AG04450 (cell line): ENCODE data around the gene CLEC3B. TPM values are rescaled to one million over a fixed set of nuclear protein-coding genes. Genes with fewer than 3 reads are reported as not detected.
A peak's percentile ranks its signal among the peaks of the same experiment; 100 is the strongest.

Experiments used
- CTCF ChIA-PET: fragments of 300-600, 350-600 bp; formaldehyde crosslinking; extraction: SDS; loops from one replicate; lab custom pipeline; 2022; ENCODE audit warnings: antibody characterized with exemption, inconsistent platforms; lab: Charles Lee
- POLR2A ChIA-PET: fragments of 350-600 bp; formaldehyde crosslinking; extraction: SDS; loops from one replicate; lab custom pipeline; 2021; ENCODE audit warnings: antibody characterized with exemption, inconsistent platforms; lab: Yijun Ruan, JAX
- DNase-seq: peaks from one replicate; pipeline ENCODE4 v3.0.0-alpha.2; 2011; ENCODE audit warnings: low read depth, low spot score
- H3K27ac ChIP-seq: one replicate; pipeline ENCODE4 v1.5.1; 2012; ENCODE audit warnings: low read depth, low read length, control low read depth
- H3K27me3 ChIP-seq: one replicate; pipeline ENCODE4 v1.6.0; 2012; ENCODE audit warnings: low read length; ENCODE audit not compliant: control insufficient read depth, insufficient read depth
- H3K4me3 ChIP-seq: 2 replicates; pipeline ENCODE4 v1.5.1; 2011; ENCODE audit warnings: mild to moderate bottlenecking, low read depth, low read length, control low read depth
- H3K9me3 ChIP-seq: 2 replicates; pipeline ENCODE4 v1.5.1; 2012; ENCODE audit warnings: low read length; ENCODE audit not compliant: control insufficient read depth, insufficient read depth
- polyA plus RNA-seq: library from polyadenylated mRNA; depleted of rRNA; stranded (reverse); fragments of >200 nt; gene quantifications from 2 replicates; pipeline ENCODE4 v1.2.3, GENCODE V29; 2011; rRNA removed
- small RNA-seq: library from RNA; depleted of rRNA; stranded (forward); fragments of <200 nt; gene quantifications from one replicate; pipeline ENCODE3, GENCODE V24; 2012; ENCODE audit warnings: low read depth; ENCODE audit not compliant: insufficient read length
- TF ChIP-seq, protein P1 (sequence below): IDR thresholded peaks from 2 replicates; pipeline ENCODE4 v1.5.1; 2011; ENCODE audit warnings: low read depth, low read length, control low read depth, inconsistent platforms

CLEC3B gene
- polyA plus RNA-seq, 1 experiment, result 4.3 TPM

- no peaks in the 10 kb centered on the region for H3K27me3 ChIP-seq
- no peaks in the 10 kb centered on the region; the same call in 1 of the 2 replicates for H3K9me3 ChIP-seq
- DNase-seq, result no peak
- no peak overlapping the region for H3K4me3 ChIP-seq
- CTCF ChIA-PET, result interaction anchor here (0.5 to 2.9 kb wide), 5 partner anchors 13 to 68 kb away, joined by 3 to 7 read pairs (median 3); no protein-coding TSS in a partner anchor
- no peak overlapping the region for H3K27ac ChIP-seq
- TF ChIP-seq, protein P1, sequence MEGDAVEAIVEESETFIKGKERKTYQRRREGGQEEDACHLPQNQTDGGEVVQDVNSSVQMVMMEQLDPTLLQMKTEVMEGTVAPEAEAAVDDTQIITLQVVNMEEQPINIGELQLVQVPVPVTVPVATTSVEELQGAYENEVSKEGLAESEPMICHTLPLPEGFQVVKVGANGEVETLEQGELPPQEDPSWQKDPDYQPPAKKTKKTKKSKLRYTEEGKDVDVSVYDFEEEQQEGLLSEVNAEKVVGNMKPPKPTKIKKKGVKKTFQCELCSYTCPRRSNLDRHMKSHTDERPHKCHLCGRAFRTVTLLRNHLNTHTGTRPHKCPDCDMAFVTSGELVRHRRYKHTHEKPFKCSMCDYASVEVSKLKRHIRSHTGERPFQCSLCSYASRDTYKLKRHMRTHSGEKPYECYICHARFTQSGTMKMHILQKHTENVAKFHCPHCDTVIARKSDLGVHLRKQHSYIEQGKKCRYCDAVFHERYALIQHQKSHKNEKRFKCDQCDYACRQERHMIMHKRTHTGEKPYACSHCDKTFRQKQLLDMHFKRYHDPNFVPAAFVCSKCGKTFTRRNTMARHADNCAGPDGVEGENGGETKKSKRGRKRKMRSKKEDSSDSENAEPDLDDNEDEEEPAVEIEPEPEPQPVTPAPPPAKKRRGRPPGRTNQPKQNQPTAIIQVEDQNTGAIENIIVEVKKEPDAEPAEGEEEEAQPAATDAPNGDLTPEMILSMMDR, result no peak
- POLR2A ChIA-PET, result interaction anchor here (1.7 kb wide), 1 partner anchor 29 kb away, joined by 10 read pairs; no protein-coding TSS in a partner anchor
Observed at GRCh38 chr3:45084361-45084760, 58.3 kb downstream of the CLEC3B start.

GRCh38 chr3:45084820-45085816 lies 59.0 kb downstream of the CLEC3B start:
- TF ChIP-seq, protein P1, result peak; percentile 17; the same call in 1 of the 2 replicates
- H3K27me3 ChIP-seq, result no peaks in the 10 kb centered on the region
- no peaks in the 10 kb centered on the region; the same call in 1 of the 2 replicates for H3K9me3 ChIP-seq
- CTCF ChIA-PET, result interaction anchor here (0.5 to 2.9 kb wide), 7 partner anchors 12 to 68 kb away, joined by 3 to 7 read pairs (median 3); no protein-coding TSS in a partner anchor
- H3K4me3 ChIP-seq, result no peak overlapping the region
- H3K27ac ChIP-seq, result peak overlapping the region; percentile 84
- POLR2A ChIA-PET, result interaction anchor here (0.7 to 1.7 kb wide), 3 partner anchors 28 to 50 kb away, joined by 3 to 10 read pairs (median 3); no protein-coding TSS in a partner anchor
- DNase-seq, result peak; percentile 85

Small RNAs within 50 kb of the gene (small RNA-seq; reads per million reads assigned to genes)
- not detected for gene RNU5B-3P

Other genes with a start within 250 kb of the CLEC3B start
- 25.7 TPM in 2 replicates for gene TMEM42, start 164.4 kb upstream of the CLEC3B start, polyA plus RNA-seq
- gene TGM4, start 151.7 kb upstream of the CLEC3B start, polyA plus RNA-seq, result 0.02 and 0.12 TPM in 2 replicates
- 92.7 and 124 TPM in 2 replicates for gene ZDHHC3, start 50.1 kb upstream of the CLEC3B start, polyA plus RNA-seq
- gene EXOSC7, start 50.1 kb upstream of the CLEC3B start, polyA plus RNA-seq, result 62.5 and 70.6 TPM in 2 replicates
- gene CDCP1, start 120.1 kb downstream of the CLEC3B start, polyA plus RNA-seq, result 13.6 and 17.8 TPM in 2 replicates
- 24.7 and 25.1 TPM in 2 replicates for gene TMEM158, start 200.0 kb downstream of the CLEC3B start, polyA plus RNA-seq